K562 (cell line): ENCODE data around the gene HMCN1. TPM values are rescaled to one million over a fixed set of nuclear protein-coding genes. Genes with fewer than 3 reads are reported as not detected.

Experiments used
- ATAC-seq: fragments of 200-7000 bp; cut with Tn5 transposase; 3 replicates; pipeline ENCODE4 v1.9.1; 2020; ENCODE audit warnings: moderate library complexity
- BruUV-seq: library from RNA; stranded (reverse); fragments of 400-500 nt; replicated peaks from 2 replicates; lab custom pipeline; 2021; lab: Mats Ljungman, UMichigan
- CTCF ChIA-PET: fragments of 300-600 bp; formaldehyde crosslinking; extraction: SDS; loops from one replicate; lab custom pipeline; 2021; ENCODE audit warnings: low intra/inter-chr PET ratio; lab: Yijun Ruan, JAX
- POLR2A ChIA-PET: fragments of 300-600, 350-650 bp; sonication (Branson Sonifier 250); formaldehyde crosslinking; extraction: SDS; loops from one replicate; lab custom pipeline; 2021; ENCODE audit warnings: antibody characterized with exemption, inconsistent platforms; lab: Yijun Ruan, JAX
- DNase-seq, 4 experiments: peaks; one replicate each; pipeline versions ENCODE4 v3.0.0 to v3.0.0-alpha.2; 2011 to 2018; ENCODE audit warnings: low spot score in 3 of 4, mixed read lengths in 3 of 4; ENCODE audit errors: extremely low read depth in 1 of 4
- FAIRE-seq: peaks from 2 replicates; lab custom pipeline; 2011; peaks lifted over from hg19 to GRCh38; lab: Jason Lieb, UNC
- H2AFZ ChIP-seq: 2 replicates; pipeline ENCODE4 v1.6.0; 2011; ENCODE audit warnings: low read depth, low read length, control low read depth, inconsistent platforms
- H3K27ac ChIP-seq: fragments of 200-600 bp; 3 replicates; pipeline ENCODE4 v1.8.0; 2011; ENCODE audit warnings: low read depth, mild to moderate bottlenecking, control low read depth, inconsistent platforms, low read length, moderate library complexity, mixed read lengths; ENCODE audit errors: extremely low read depth
- H3K27me3 ChIP-seq, 2 experiments: fragments of 300-600 bp in 1 of 2; 2 replicates in 1 of 2; 3 replicates in 1 of 2; pipeline versions ENCODE4 v1.6.0 to v1.8.0; 2011; ENCODE audit warnings: inconsistent platforms in 2 of 2, low read length in 2 of 2, mild to moderate bottlenecking in 1 of 2, mixed read lengths in 1 of 2, moderate library complexity in 1 of 2; ENCODE audit not compliant: control insufficient read depth in 2 of 2, insufficient read depth in 2 of 2
- H3K36me3 ChIP-seq: fragments of 300-600 bp; 3 replicates; pipeline ENCODE4 v1.8.0; 2011; ENCODE audit warnings: mild to moderate bottlenecking, low read length, inconsistent platforms; ENCODE audit not compliant: control insufficient read depth, insufficient read depth
- H3K4me1 ChIP-seq, 2 experiments: fragments of 200-600 bp in 1 of 2; replicated peaks in 1 of 2; 2 replicates in 1 of 2; 3 replicates in 1 of 2; pipeline versions ENCODE4 v1.5.1 to v1.8.0; 2011; ENCODE audit warnings: inconsistent platforms in 2 of 2, low read length in 2 of 2, mild to moderate bottlenecking in 1 of 2, mixed read lengths in 1 of 2, moderate library complexity in 1 of 2; ENCODE audit not compliant: control insufficient read depth in 2 of 2, insufficient read depth in 2 of 2
- H3K4me2 ChIP-seq: 2 replicates; pipeline ENCODE4 v1.6.1; 2011; ENCODE audit warnings: low read length, control low read depth, inconsistent platforms, mixed read lengths; ENCODE audit not compliant: insufficient read depth
- H3K4me3 ChIP-seq: fragments of 200-600 bp; sonication (generic), shearing (Covaris generic); 2 replicates; pipeline ENCODE4 v1.5.1; 2016; ENCODE audit warnings: control low read depth, inconsistent platforms
- H3K79me2 ChIP-seq: fragments of 200-600 bp; 3 replicates; pipeline ENCODE4 v1.8.0; 2011; ENCODE audit warnings: low read length, inconsistent platforms; ENCODE audit not compliant: control insufficient read depth, insufficient read depth
- H3K9ac ChIP-seq, 2 experiments: 2 replicates each; pipeline versions ENCODE4 v1.6.0 to v1.6.1; 2011; ENCODE audit warnings: low read depth in 2 of 2, low read length in 2 of 2, control low read depth in 1 of 2, inconsistent platforms in 1 of 2, mild to moderate bottlenecking in 1 of 2, mixed read lengths in 1 of 2; ENCODE audit not compliant: insufficient read depth in 1 of 2
- H3K9me1 ChIP-seq: one replicate; pipeline ENCODE4 v1.6.0; 2011; ENCODE audit warnings: inconsistent platforms, mild to moderate bottlenecking, low read length, moderate library complexity; ENCODE audit not compliant: control insufficient read depth, insufficient read depth
- H3K9me3 ChIP-seq: replicated peaks from 2 replicates; pipeline ENCODE4 v1.5.1; 2011; ENCODE audit warnings: low read depth, low read length, inconsistent platforms; ENCODE audit not compliant: control insufficient read depth, insufficient read depth
- H4K20me1 ChIP-seq: replicated peaks from 2 replicates; pipeline ENCODE4 v1.6.1; 2011; ENCODE audit warnings: low read length, inconsistent platforms, mixed read lengths; ENCODE audit not compliant: control insufficient read depth, insufficient read depth
- C11orf30 ChIP-seq: fragments of 450-650 bp; IDR thresholded peaks from 2 replicates; pipeline ENCODE4 v1.6.1; 2016; ENCODE audit warnings: low read depth, mild to moderate bottlenecking
- CBFA2T2 ChIP-seq: fragments of 450-650 bp; conservative IDR thresholded peaks from 2 replicates; pipeline ENCODE4 v1.6.1; 2017; ENCODE audit warnings: mild to moderate bottlenecking
- CBFA2T3 ChIP-seq: fragments of 450-650 bp; IDR thresholded peaks from 2 replicates; pipeline ENCODE4 v1.6.1; 2017
- CBX3 ChIP-seq, 2 experiments: IDR thresholded peaks; 1 replicate in 1 of 2; 2 replicates in 1 of 2; pipeline ENCODE4 v1.6.1; 2012; ENCODE audit warnings: inconsistent platforms in 2 of 2, low read length in 2 of 2, borderline replicate concordance in 1 of 2, control low read depth in 1 of 2
- DACH1 ChIP-seq: fragments of 450-650 bp; IDR thresholded peaks from 2 replicates; pipeline ENCODE4 v1.6.1; 2018; ENCODE audit not compliant: partially characterized antibody
- MEIS2 ChIP-seq: fragments of 450-650 bp; IDR thresholded peaks from 2 replicates; pipeline ENCODE4 v1.6.1; 2014; ENCODE audit warnings: mild to moderate bottlenecking; ENCODE audit not compliant: partially characterized antibody
- MYBL2 ChIP-seq, 2 experiments: fragments of 450-650 bp in 1 of 2; sonication (generic) in 1 of 2; formaldehyde crosslinking in 1 of 2; IDR thresholded peaks; 2 replicates each; pipeline versions ENCODE4 v1.6.1 to v1.8.1; 2017 to 2022; ENCODE audit warnings: borderline replicate concordance in 1 of 2, inconsistent platforms in 1 of 2, low read depth in 1 of 2, mild to moderate bottlenecking in 1 of 2, missing genetic modification reagents in 1 of 2, moderate library complexity in 1 of 2
- MYNN ChIP-seq, 2 experiments: sonication (generic); formaldehyde crosslinking in 1 of 2; IDR thresholded peaks; 2 replicates each; pipeline versions ENCODE4 v1.5.0 to v1.6.1; 2016 to 2020; ENCODE audit warnings: antibody characterized with exemption in 1 of 2, missing genetic modification reagents in 1 of 2
- PBX2 ChIP-seq, 2 experiments: IDR thresholded peaks in 1 of 2; conservative IDR thresholded peaks in 1 of 2; 2 replicates each; pipeline ENCODE4 v1.6.1; 2016; ENCODE audit warnings: low read depth in 2 of 2, mild to moderate bottlenecking in 1 of 2, missing compliant biosample characterization in 1 of 2, missing genetic modification characterization in 1 of 2, moderate library complexity in 1 of 2
- TCF3 ChIP-seq: sonication (generic); formaldehyde crosslinking; IDR thresholded peaks from 2 replicates; pipeline ENCODE4 v1.4.0; 2020; ENCODE audit warnings: mild to moderate bottlenecking, missing genetic modification reagents
- TEAD4 ChIP-seq, 2 experiments: sonication (generic) in 1 of 2; formaldehyde crosslinking in 1 of 2; IDR thresholded peaks; 2 replicates each; pipeline versions ENCODE4 v1.6.1 to v1.8.0; 2012 to 2022; ENCODE audit warnings: borderline replicate concordance in 1 of 2, inconsistent platforms in 1 of 2, low read length in 1 of 2, mild to moderate bottlenecking in 1 of 2, missing genetic modification reagents in 1 of 2
- ZNF589 ChIP-seq: fragments of 200-800 bp; sonication (Bioruptor generic); IDR thresholded peaks from 2 replicates; pipeline ENCODE4 v1.6.1; 2016; ENCODE audit warnings: low read depth, missing genetic modification characterization, missing compliant biosample characterization
- ZNF592 ChIP-seq: fragments of 450-650 bp; IDR thresholded peaks from 2 replicates; pipeline ENCODE4 v1.6.1; 2017; ENCODE audit warnings: antibody characterized with exemption, mild to moderate bottlenecking
- ZZZ3 ChIP-seq: fragments of 450-650 bp; IDR thresholded peaks from 2 replicates; pipeline ENCODE4 v1.6.1; 2016; ENCODE audit warnings: antibody characterized with exemption, mild to moderate bottlenecking, moderate library complexity
- WGBS: fragments of 100-300 bp; shearing (Covaris generic); methylation state at CpG from one replicate; pipeline ENCODE4 v1.1.6; 2016; ENCODE audit warnings: low coverage, mixed read lengths; ENCODE audit not compliant: insufficient coverage; ENCODE audit errors: missing lambda C conversion rate; 5-methylcytosine and 5-hydroxymethylcytosine counted together
- in situ Hi-C: fragments of 300-500 bp; cut with MboI; formaldehyde crosslinking; loops from 4 replicates; pipeline ENCODE4 v1.15.0; 2018; ENCODE audit warnings: inconsistent platforms, mixed read lengths
- intact Hi-C: fragments of 100-400 bp; cut with micrococcal nuclease; formaldehyde crosslinking; loops from 2 replicates; pipeline ENCODE4 v1.14.2; 2022
- polyA plus RNA-seq, 8 experiments: library from polyadenylated mRNA; depleted of rRNA in 4 of 8; stranded (reverse) in 5 of 8; unstranded in 3 of 8; fragments of >200 nt; fragmentation: Nextera tagmentation in 2 of 8; fragmentation: Illumina TruSeq in 1 of 8; extraction: Ambion mirVana in 2 of 8; extraction: Trizol in 1 of 8; gene quantifications; 2 replicates each; pipeline versions ENCODE4 v1.2.1 to v1.2.3, GENCODE V29; 2011 to 2014; ENCODE audit warnings: inconsistent platforms in 1 of 8, missing spikeins in 1 of 8
- total RNA-seq, 7 experiments: library from RNA; depleted of rRNA in 6 of 7; stranded (reverse); fragments of >200 nt in 6 of 7; fragmentation: Illumina TruSeq in 2 of 7; extraction: Trizol in 2 of 7; gene quantifications; 2 replicates each; pipeline versions ENCODE4 v1.2.1 to v1.2.3, GENCODE V29; 2011 to 2021; ENCODE audit warnings: low replicate concordance in 1 of 7

The HMCN1 gene
- total and polyA plus RNA-seq, 9 of the 15 experiments (the other 6 are each of a cell fraction or from before 2014, with no cell fraction given): 0.07 to 0.36 (median 0.21) TPM

- in situ Hi-C loops: no loop called here
- Histone ChIP-seq H4K20me1 (no peaks in the 10 kb centered on the region), H3K27ac (peak overlapping the region; percentile 42; the same call in 1 of the 3 replicates), H2AFZ (peak overlapping the region; percentile 84), H3K4me2 (no peak overlapping the region), H3K27me3 (no peaks in the 10 kb centered on the region), H3K9me3 (no peaks in the 10 kb centered on the region), H3K9ac (no peak overlapping the region), H3K79me2 (no peaks in the 10 kb centered on the region), H3K4me3 (no peak overlapping the region), H3K9me1 (no peaks in the 10 kb centered on the region), H3K4me1 (no peaks in the 10 kb centered on the region; a peak in 1 of 5 replicates), H3K36me3 (no peaks in the 10 kb centered on the region; the same call in 2 of the 3 replicates)
- POLR2A ChIA-PET: interaction anchor here (0.9 to 1.1 kb wide), 3 partner anchors 16 to 32 kb away, joined by 3 to 5 read pairs (median 4); no protein-coding TSS in a partner anchor
- no TSS peak for BruUV-seq
- WGBS: 24% methylated on average over 2 of the region's 2 CpGs
- CTCF ChIA-PET: no interaction called here
- DNase-seq (peak in 1 of 4 experiments; percentile 18), ATAC-seq (peak; percentile 85), FAIRE-seq (no peak)
- intact Hi-C loops: no loop called here
- TF ChIP-seq CBX3 (IDR thresholded peaks at IDR 0.05; ENCODE audit: borderline replicate concordance in 1 of 2, low read length in 2 of 2) (0 out of 3 replicates have a peak, but pooled peaks of 1 of the 2 experiments have one; percentile 22), ZNF592 (0 out of 2 replicates have a peak, but pooled peaks have one; percentile 21), TCF3 (CRISPR knock-in tag) (peak; percentile 15; the same call in 1 of the 2 replicates), MYBL2 (IDR thresholded peaks at IDR 0.05; ENCODE audit: low read depth) (peak; percentile 44; the same call in 1 of the 2 replicates), MYBL2 (CRISPR knock-in tag; IDR thresholded peaks at IDR 0.05; ENCODE audit: borderline replicate concordance) (no peak), PBX2 (CRISPR knock-in tag; IDR thresholded peaks at IDR 0.05; ENCODE audit: low read depth) (no peak), PBX2 (tag; conservative IDR thresholded peaks at IDR 0.05; ENCODE audit: low read depth) (peak; percentile 60), ZZZ3 (no peak), DACH1 (peak; percentile 16), MYNN (IDR thresholded peaks at IDR 0.05) (no peak), MYNN (CRISPR knock-in tag; IDR thresholded peaks at IDR 0.05) (no peak), CBFA2T2 (peak; percentile 22; the same call in 1 of the 2 replicates), TEAD4 (IDR thresholded peaks at IDR 0.05; ENCODE audit: low read length) (peak; percentile 55), TEAD4 (CRISPR knock-in tag; IDR thresholded peaks at IDR 0.05; ENCODE audit: borderline replicate concordance) (no peak), ZNF589 (CRISPR knock-in tag) (peak; percentile 53; the same call in 1 of the 2 replicates), CBFA2T3 (peak; percentile 49), MEIS2 (peak; percentile 51), C11orf30 (peak; percentile 7; the same call in 1 of the 2 replicates)
These were observed 319.8 kb downstream of the HMCN1 start for GRCh38 chr1:186054003-186054402.
